Large intestine (tissue), 12 donors: ENCODE results near the gene EHBP1. TPM values are rescaled to one million over a fixed set of nuclear protein-coding genes. Genes with fewer than 3 reads are reported as not detected.

Experiments
- DNase-seq, 2 donors: peaks; one replicate each; pipeline versions ENCODE4 v3.0.0 to v3.0.0-alpha.2; 2013
- H3K27ac ChIP-seq: one replicate; pipeline ENCODE4 v1.5.1; 2013; ENCODE audit warnings: low read length
- H3K27me3 ChIP-seq: 2 replicates; pipeline ENCODE4 v1.6.1; 2013; ENCODE audit warnings: low read length; ENCODE audit not compliant: control insufficient read depth, insufficient read depth
- H3K36me3 ChIP-seq: 2 replicates; pipeline ENCODE4 v1.6.1; 2013; ENCODE audit warnings: low read length; ENCODE audit not compliant: control insufficient read depth, insufficient read depth
- H3K4me1 ChIP-seq: one replicate; pipeline ENCODE4 v1.6.1; 2013; ENCODE audit warnings: low read length; ENCODE audit not compliant: control insufficient read depth, insufficient read depth
- H3K4me3 ChIP-seq: one replicate; pipeline ENCODE4 v1.5.1; 2013; ENCODE audit warnings: low read length
- H3K9me3 ChIP-seq: one replicate; pipeline ENCODE4 v1.6.1; 2013; ENCODE audit warnings: mild to moderate bottlenecking, low read depth, low read length, moderate library complexity; ENCODE audit not compliant: control insufficient read depth
- WGBS: methylation state at CpG from one replicate; pipeline ENCODE4 v1.1.5; 2013; ENCODE audit warnings: low lambda C conversion rate; ENCODE audit not compliant: insufficient coverage; 5-methylcytosine and 5-hydroxymethylcytosine counted together
- long read RNA-seq, 11 donors: transcript quantifications; one replicate each; lab custom pipeline, GENCODE V29; 2026
- polyA plus RNA-seq: library from polyadenylated mRNA; unstranded; fragments of 120-200 nt; gene quantifications from one replicate; pipeline ENCODE4 v1.2.1, GENCODE V29; 2013

The EHBP1 gene
- polyA plus RNA-seq, result 30.7 TPM
- long read RNA-seq, donor 1, result 0 reads
- long read RNA-seq, donor 2, full-length matches to known transcripts, result 5 of 5 reads
- long read RNA-seq, donor 2, partial matches to known transcripts, result 0 of 5 reads
- long read RNA-seq, donor 2, other reads (novel, unspliced or antisense), result 0 of 5 reads
- long read RNA-seq, donor 3, result 0 reads
- long read RNA-seq, donor 4, result 0 reads
- long read RNA-seq, donor 5, partial matches to known transcripts, result 0 of 1 reads
- long read RNA-seq, donor 5, other reads (novel, unspliced or antisense), result 0 of 1 reads
- long read RNA-seq, donor 6, partial matches to known transcripts, result 6 of 9 reads
- long read RNA-seq, donor 6, other reads (novel, unspliced or antisense), result 0 of 9 reads
- long read RNA-seq, donor 7, partial matches to known transcripts, result 0 of 1 reads
- long read RNA-seq, donor 7, other reads (novel, unspliced or antisense), result 0 of 1 reads
- long read RNA-seq, donor 8, result 0 reads
- long read RNA-seq, donor 9, result 0 reads
- long read RNA-seq, donor 10, partial matches to known transcripts, result 0 of 2 reads
- long read RNA-seq, donor 10, other reads (novel, unspliced or antisense), result 0 of 2 reads
- long read RNA-seq, donor 11, partial matches to known transcripts, result 0 of 2 reads
- long read RNA-seq, donor 11, other reads (novel, unspliced or antisense), result 0 of 2 reads

DNA sequence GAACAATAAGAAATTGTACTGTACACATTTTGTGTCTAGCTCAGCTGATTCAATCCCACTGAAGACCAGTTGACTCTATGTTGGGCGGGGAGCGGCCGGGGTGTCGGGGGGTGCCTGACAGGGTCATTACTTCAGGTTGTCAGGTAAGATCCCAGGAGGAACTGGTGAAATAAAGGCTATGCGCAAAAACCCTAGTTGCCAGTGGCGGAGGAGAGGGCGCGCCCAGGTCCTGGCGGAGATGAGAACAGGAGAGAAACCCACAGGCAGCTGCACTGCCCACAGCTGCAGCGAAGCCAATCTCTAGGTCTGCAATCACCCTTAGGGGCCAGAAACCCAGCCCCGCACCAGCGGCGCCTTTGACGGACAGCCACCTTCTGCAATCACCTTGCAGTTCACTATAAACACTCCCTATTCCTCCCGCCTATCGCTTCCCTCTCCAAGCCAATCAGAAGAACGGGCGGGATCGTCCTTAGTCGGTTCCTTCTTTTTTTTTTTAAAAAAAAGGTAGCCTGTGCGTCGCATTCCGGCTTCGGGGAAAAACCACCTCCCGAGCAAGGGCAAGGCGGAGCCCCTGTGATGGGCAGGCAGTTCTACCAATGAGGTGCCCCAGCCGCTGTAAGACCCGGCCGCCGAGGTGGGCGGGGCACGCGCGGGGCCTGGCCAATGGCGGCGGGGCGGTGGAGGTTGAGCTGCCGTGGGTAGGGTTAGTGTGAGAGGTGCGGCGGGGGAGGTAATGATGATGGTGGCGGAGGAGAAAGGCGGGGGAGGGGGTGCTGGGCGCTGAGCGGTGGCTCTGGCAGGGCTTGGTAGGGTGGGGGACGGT, at the start of gene EHBP1:
TSS of gene EHBP1 (plus strand) at position 707 of the 823 bp plus-strand sequence. CDS start 1,479 bp downstream, outside the sequence.
- H3K4me3 ChIP-seq, result peak within 1 kb of the TSS; percentile 77
- WGBS, result no CpG with 5 or more reads among the region's 45 CpGs
- peaks cover 9% of the 10 kb centered on the region for H3K4me1 ChIP-seq

DNA sequence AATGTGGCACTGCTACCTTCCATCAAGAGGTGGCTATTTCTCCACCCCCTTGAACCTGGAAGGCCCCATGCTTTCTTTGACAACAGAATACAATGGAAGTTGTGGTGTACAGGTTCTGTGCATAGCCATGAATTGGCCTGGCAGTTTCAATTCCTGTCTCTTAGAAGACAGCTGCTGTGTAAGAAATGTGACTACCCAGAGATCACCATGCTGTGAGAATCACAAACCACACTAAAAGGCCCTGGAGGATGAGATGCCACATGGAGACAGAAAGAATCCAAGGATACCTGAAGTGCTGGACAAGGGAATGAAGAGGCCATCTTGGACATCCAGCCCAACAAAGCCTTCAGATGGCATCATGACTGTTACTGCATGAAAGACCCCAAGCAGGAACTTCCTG, 47.7 kb upstream of the EHBP1 start:
- Histone ChIP-seq H3K9me3 (no peaks in the 10 kb centered on the region), H3K36me3 (no peaks in the 10 kb centered on the region), H3K4me3 (no peak overlapping the region), H3K4me1 (peaks cover 6% of the 10 kb centered on the region), H3K27ac (no peak overlapping the region), H3K27me3 (no peaks in the 10 kb centered on the region)
- no peak for DNase-seq

More for the DNA sequence above, at the start of gene EHBP1:
- no peaks in the 10 kb centered on the region for H3K9me3 ChIP-seq
- H3K27me3 ChIP-seq, result no peaks in the 10 kb centered on the region
- peak; percentile 98 to 100 for DNase-seq
- peak within 1 kb of the TSS; percentile 84 for H3K27ac ChIP-seq
- no peaks in the 10 kb centered on the region for H3K36me3 ChIP-seq

DNA sequence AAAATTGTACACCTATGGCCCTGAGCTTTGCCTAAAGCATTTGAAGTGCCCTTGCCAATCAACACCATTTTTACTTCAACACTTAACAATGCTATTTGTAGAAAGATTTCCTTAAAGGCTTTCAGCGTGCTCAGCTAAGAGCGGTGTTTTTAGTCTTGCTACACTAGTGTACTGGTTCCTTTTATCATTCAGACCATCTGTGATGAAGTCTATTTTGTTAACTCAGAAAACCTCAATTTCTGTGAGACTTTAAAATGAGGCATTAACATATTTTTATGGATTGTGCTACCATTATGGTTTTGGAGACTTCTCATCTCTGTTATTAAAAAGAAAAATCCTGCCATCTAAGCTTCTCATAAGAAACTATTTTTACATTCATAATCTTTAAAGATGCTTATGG, 46.6 kb upstream of the EHBP1 start:
- 100% methylated on average over 1 of the region's 2 CpGs for WGBS
- Histone ChIP-seq H3K27ac (no peak overlapping the region), H3K27me3 (no peaks in the 10 kb centered on the region), H3K4me3 (no peak overlapping the region), H3K36me3 (no peaks in the 10 kb centered on the region), H3K4me1 (peaks cover 6% of the 10 kb centered on the region), H3K9me3 (no peaks in the 10 kb centered on the region)
- no peak for DNase-seq

DNA sequence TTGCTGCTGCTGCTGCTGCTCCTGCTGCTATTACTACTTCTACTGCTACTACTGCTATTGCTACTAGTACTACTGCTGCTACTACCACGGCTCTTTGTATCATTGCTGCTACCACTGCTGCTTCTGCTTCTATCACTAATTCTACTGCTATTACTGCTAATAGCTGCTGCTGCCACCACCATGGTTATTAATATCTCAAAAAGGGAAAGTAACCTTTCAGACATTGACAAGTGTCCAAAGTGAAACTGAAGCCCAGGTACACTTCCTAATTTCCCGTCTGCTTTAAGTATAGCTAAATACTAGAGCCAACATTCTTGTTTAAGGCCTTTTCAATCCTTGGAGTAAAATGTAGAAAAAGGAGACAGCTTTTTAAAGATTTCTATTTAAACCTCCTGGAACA, 45.4 kb upstream of the EHBP1 start:
- H3K36me3 ChIP-seq, result no peaks in the 10 kb centered on the region
- no peaks in the 10 kb centered on the region for H3K9me3 ChIP-seq
- no CpG with 5 or more reads among the region's 2 CpGs for WGBS
- no peak overlapping the region for H3K4me3 ChIP-seq
- H3K27me3 ChIP-seq, result no peaks in the 10 kb centered on the region
- H3K4me1 ChIP-seq, result peaks cover 3% of the 10 kb centered on the region
- no peak for DNase-seq
- no peak overlapping the region for H3K27ac ChIP-seq

- no peak overlapping the region for H3K27ac ChIP-seq
Measured at GRCh38 chr2:62660582-62661262, 44.8 kb upstream of the EHBP1 start.

GRCh38 chr2:62661263-62661635, 44.3 kb upstream of the EHBP1 start:
- peaks cover 3% of the 10 kb centered on the region for H3K4me1 ChIP-seq
- no peaks in the 10 kb centered on the region for H3K27me3 ChIP-seq
- DNase-seq, result no peak
- no CpG with 5 or more reads among the region's 3 CpGs for WGBS
- no peak overlapping the region for H3K27ac ChIP-seq
- H3K4me3 ChIP-seq, result no peak overlapping the region
- H3K36me3 ChIP-seq, result no peaks in the 10 kb centered on the region
- no peaks in the 10 kb centered on the region for H3K9me3 ChIP-seq

More at GRCh38 chr2:62660582-62661262, 44.8 kb upstream of the EHBP1 start:
- no peaks in the 10 kb centered on the region for H3K27me3 ChIP-seq
- no peak overlapping the region for H3K4me3 ChIP-seq
- DNase-seq, result no peak
- no peaks in the 10 kb centered on the region for H3K9me3 ChIP-seq
- H3K4me1 ChIP-seq, result peaks cover 3% of the 10 kb centered on the region
- whole genome bisulfite sequencing, result no CpG with 5 or more reads among the region's 2 CpGs
- H3K36me3 ChIP-seq, result no peaks in the 10 kb centered on the region

DNA sequence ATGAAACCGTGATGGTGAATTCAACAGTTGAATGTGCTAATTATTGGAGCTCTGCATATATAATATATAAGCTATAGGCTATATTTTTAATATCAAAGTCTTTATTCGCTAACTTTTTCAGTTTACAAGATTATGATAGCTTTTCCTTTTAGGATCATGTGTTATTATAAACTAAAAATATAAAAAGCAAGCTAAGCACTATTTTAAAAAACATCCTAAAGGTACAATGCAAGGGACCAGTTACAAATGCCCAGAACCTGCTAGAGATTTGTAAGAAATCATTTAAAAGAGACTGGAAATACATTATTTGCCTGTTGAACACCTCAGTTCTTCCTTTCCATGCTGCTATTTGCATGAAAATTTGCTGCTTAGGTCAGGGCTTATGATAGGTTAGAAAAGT, 43.4 kb upstream of the EHBP1 start:
- Histone ChIP-seq H3K9me3 (no peaks in the 10 kb centered on the region), H3K27me3 (no peaks in the 10 kb centered on the region), H3K4me3 (no peak overlapping the region), H3K36me3 (no peaks in the 10 kb centered on the region), H3K4me1 (peaks cover 3% of the 10 kb centered on the region), H3K27ac (no peak overlapping the region)
- DNase-seq, result no peak
- 100% methylated on average over 1 of the region's 2 CpGs for WGBS

GRCh38 chr2:62662554-62662953, 43.0 kb upstream of the EHBP1 start:
- Histone ChIP-seq H3K36me3 (no peaks in the 10 kb centered on the region), H3K4me3 (no peak overlapping the region), H3K9me3 (no peaks in the 10 kb centered on the region), H3K27me3 (no peaks in the 10 kb centered on the region), H3K4me1 (peaks cover 3% of the 10 kb centered on the region), H3K27ac (no peak overlapping the region)
- 90% methylated on average over 1 of the region's 2 CpGs for whole genome bisulfite sequencing
- no peak for DNase-seq

GRCh38 chr2:62663411-62663810, 42.1 kb upstream of the EHBP1 start:
- Histone ChIP-seq H3K4me3 (no peak overlapping the region), H3K27me3 (no peaks in the 10 kb centered on the region), H3K9me3 (no peaks in the 10 kb centered on the region), H3K27ac (no peak overlapping the region), H3K4me1 (peaks cover 3% of the 10 kb centered on the region), H3K36me3 (no peaks in the 10 kb centered on the region)
- DNase-seq, result peak in 1 of 2 donors; percentile 42
